Left renal cortex interstitium (tissue), 4 donors: ENCODE measurements around the gene GRAMD1B. TPM values are rescaled to one million over a fixed set of nuclear protein-coding genes. Genes with fewer than 3 reads are reported as not detected.

ENCODE experiments used
- DNase-seq, 4 donors: peaks; one replicate each; pipeline ENCODE4 v3.0.0-alpha.2; 2013; ENCODE audit warnings: low read depth in 4 of 4, low spot score in 2 of 4, missing footprints in 1 of 4
- polyA plus RNA-seq, 4 donors: library from polyadenylated mRNA; unstranded; fragments of 120-200 nt; gene quantifications; one replicate each; pipeline ENCODE4 v1.2.1, GENCODE V29; 2013; ENCODE audit not compliant: insufficient read length in 4 of 4

The GRAMD1B gene
- polyA plus RNA-seq, 4 donors: 11.4 to 16.9 (median 13.6) TPM

GRCh38 chr11:123582992-123583504 is 153.0 kb downstream of the GRAMD1B start:
- DNase-seq: no peak

- no peak for DNase-seq
Observed at GRCh38 chr11:123584186-123584585, 154.1 kb downstream of the GRAMD1B start.

- DNase-seq: no peak
Observed at GRCh38 chr11:123584737-123585136, 154.7 kb downstream of the GRAMD1B start.

GRCh38 chr11:123585206-123585605 is 155.1 kb downstream of the GRAMD1B start:
- no peak for DNase-seq

- DNase-seq: no peak
Observed at GRCh38 chr11:123585706-123586105, 155.6 kb downstream of the GRAMD1B start.

- DNase-seq: no peak
Observed at GRCh38 chr11:123586568-123586967, 156.5 kb downstream of the GRAMD1B start.

GRCh38 chr11:123587044-123587443 is 157.0 kb downstream of the GRAMD1B start:
- DNase-seq: no peak

GRCh38 chr11:123587559-123587958 is 157.5 kb downstream of the GRAMD1B start:
- DNase-seq: no peak

- DNase-seq: no peak
Observed at GRCh38 chr11:123588117-123588863, 158.2 kb downstream of the GRAMD1B start.

- DNase-seq: no peak
Observed at GRCh38 chr11:123588864-123589262, 158.8 kb downstream of the GRAMD1B start.

- DNase-seq: peak in 1 of 4 donors; percentile 40
Observed at GRCh38 chr11:123590296-123590912, 160.3 kb downstream of the GRAMD1B start.

- DNase-seq: no peak
Observed at GRCh38 chr11:123593570-123593969, 163.5 kb downstream of the GRAMD1B start.

- DNase-seq: no peak
Observed at GRCh38 chr11:123594188-123594901, 164.3 kb downstream of the GRAMD1B start.

GRCh38 chr11:123594921-123595320 is 164.9 kb downstream of the GRAMD1B start:
- no peak for DNase-seq

- DNase-seq: no peak
Observed at GRCh38 chr11:123597859-123598258, 167.8 kb downstream of the GRAMD1B start.

GRCh38 chr11:123601136-123601535 is 171.1 kb downstream of the GRAMD1B start:
- DNase-seq: no peak

- DNase-seq: no peak
Observed at GRCh38 chr11:123601743-123602142, 171.7 kb downstream of the GRAMD1B start.

GRCh38 chr11:123603666-123604065 is 173.6 kb downstream of the GRAMD1B start:
- no peak for DNase-seq

- no peak for DNase-seq
Observed at GRCh38 chr11:123607781-123608180, 177.7 kb downstream of the GRAMD1B start.

GRCh38 chr11:123608371-123608770 is 178.3 kb downstream of the GRAMD1B start:
- no peak for DNase-seq

GRCh38 chr11:123608945-123609344 is 178.9 kb downstream of the GRAMD1B start:
- no peak for DNase-seq
